ENCODE data around the gene PKMYT1.
"Not testable (repeated sequence)": the region's sequence is repeated elsewhere in the genome, so short reads cannot be mapped to it uniquely, and the experiment has no call there.

Gene PKMYT1

GRCh38 chr16:2929693-2930092 is 50.6 kb downstream of the PKMYT1 start:
- no peak for DNase-seq

GRCh38 chr16:2928796-2929195 is 51.5 kb downstream of the PKMYT1 start:
- no peak for DNase-seq

- not testable (repeated sequence) for DNase-seq
These were observed 52.1 kb downstream of the PKMYT1 start for GRCh38 chr16:2928151-2928550.

GRCh38 chr16:2927010-2927646 is 53.1 kb downstream of the PKMYT1 start:
- peak; percentile 21 for DNase-seq

DNA sequence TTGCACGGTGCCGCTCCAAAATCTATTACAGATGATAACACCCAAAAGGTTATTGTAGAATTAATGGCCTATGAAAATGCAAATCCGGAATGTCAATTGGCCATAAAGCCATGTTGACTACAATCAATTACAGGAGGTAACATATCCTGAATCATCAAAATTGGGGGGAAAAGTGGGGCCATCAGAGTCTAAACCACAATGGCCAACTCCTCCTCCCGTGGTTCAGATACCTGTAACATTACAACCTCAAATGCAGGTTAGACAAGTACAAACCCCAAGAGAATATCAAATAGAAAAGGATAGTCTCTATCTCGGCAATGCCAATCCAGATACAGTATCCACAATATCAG is 53.6 kb downstream of the PKMYT1 start:
- no peak for DNase-seq

DNA sequence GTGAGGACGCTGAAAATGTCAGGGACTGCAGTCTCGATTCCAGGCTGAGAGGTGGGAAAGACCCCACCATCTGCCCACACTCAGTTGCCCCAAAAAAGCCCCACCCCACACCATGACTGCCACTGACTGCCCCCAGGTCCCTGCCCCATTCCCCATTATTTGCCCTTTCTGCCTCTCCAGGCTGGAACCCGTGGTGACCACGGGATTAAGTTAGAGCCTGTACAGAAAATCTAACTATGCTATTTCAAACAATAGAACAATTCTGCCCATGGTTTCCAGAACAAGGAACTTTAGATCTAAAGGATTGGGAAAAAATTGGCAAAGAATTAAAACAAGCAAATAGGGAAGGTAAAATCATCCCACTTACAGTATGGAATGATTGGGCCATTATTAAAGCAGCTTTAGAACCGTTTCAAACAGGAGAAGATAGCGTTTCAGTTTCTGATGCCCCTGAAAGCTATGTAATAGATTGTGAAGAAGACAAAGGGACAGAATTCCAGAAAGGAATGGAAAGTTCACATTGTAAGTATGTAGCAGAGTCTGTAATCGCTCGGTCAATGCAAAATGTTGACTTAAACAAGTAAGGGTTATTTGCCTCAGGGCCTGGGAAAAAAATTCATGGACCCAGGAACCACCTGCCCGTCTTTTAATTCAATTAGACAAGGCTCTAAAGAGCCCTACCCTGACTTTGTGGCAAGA is 54.1 kb downstream of the PKMYT1 start:
- no peak for DNase-seq

DNA sequence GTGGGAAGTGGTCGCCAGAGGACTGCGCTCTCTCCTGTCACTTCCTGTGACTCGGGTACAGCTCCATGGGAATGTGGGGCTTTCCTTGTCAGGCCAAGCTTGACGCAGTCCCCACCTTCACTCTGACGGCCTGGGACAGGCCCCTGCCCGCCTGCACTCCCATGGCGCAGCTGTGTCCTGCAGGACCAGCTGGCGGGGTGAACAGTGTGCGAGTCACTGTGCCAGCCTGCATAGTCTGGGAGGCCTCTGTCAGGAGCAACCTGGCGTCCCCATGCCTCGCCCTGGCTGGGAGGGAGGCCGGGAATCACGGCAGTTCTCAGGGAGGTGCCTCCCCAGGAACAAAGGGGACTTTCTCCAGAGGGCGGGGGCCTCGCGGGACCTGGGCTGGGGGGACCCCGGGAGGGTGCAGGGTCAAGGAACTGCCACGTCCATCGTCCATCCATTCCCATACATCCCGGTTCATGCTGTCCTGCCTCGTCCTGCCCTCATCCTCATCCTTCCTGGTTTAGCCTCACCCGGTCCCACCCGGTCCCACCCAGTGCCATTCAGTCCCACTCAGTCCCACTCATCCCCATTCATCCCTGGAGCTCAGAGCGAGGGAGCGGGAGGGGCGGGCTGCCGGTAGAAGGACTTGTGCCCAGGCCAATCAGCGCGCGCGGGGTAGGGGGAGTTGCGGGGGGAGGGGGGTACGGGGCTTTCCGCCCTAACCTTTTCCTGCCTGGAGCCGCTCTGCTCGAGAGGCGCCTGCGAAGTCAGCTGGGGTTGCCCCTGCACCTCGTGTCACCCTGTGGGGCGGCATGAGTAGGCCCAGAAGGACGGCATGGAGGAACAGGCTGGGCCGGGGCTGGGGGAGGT is 55.1 kb downstream of the PKMYT1 start:
- DNase-seq: no peak

DNA sequence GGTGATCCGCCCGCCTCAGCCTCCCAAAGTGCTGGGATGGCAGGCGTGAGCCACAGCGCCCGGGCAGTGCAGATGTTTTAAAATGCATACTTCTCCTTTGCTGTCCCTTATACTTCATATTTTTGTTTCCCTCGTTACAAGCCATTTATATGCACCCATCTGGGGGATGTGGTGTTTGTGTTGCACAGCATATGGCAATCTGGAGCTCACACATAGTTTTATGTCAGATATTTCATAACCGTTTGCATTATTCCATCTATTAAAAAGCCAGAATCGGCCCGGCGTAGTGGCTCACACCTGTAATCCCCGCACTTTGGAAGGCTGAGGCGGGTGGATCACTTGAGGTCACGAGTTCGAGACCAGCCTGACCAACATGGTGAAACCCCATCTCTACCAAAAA is 56.8 kb downstream of the PKMYT1 start:
- DNase-seq: no peak
